Measurements from ENCODE around the gene AGMO. TPM values are rescaled to one million over a fixed set of nuclear protein-coding genes. Genes with fewer than 3 reads are reported as not detected.

AGMO gene
- total and polyA plus RNA-seq, 10 of the 15 experiments (the other 5 are each of a cell fraction or from before 2014, with no cell fraction given), result 0.11 to 0.29 TPM; not detected in 8

DNA sequence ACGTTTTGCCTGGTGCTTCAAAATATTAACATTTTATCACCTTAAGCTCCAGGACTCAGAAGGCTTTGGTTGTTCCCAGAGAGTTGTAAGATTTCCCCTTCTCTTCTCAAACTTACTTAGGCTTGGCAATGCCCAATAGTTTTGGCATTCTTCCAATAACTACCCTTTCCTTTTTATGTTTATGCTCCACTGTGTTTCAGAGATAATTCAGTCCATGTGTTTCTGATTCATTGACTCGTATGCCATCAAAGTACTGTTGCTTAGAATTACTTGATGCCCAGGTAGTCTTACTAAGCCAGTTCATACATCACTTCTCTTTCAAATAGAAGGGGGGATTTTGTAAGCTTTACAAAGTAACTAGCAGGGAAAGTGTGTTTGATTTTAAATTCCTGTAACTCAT, 66.6 kb downstream of the AGMO start:
- Histone ChIP-seq H4K20me1 (ENCODE audit: control insufficient read depth, insufficient read depth) (no peaks in the 10 kb centered on the region), H3K79me2 (ENCODE audit: control insufficient read depth, insufficient read depth, low read length) (no peaks in the 10 kb centered on the region), H3K4me3 (no peak overlapping the region), H3K36me3 (ENCODE audit: control insufficient read depth in 2 of 2, insufficient read depth in 2 of 2, low read length in 1 of 2) (no peaks in the 10 kb centered on the region), H2AFZ (ENCODE audit: control insufficient read depth, low read depth, low read length) (no peak overlapping the region), H3K9ac (ENCODE audit: control insufficient read depth, insufficient read depth, low read length) (no peak overlapping the region), H3K4me1 (ENCODE audit: control insufficient read depth, insufficient read depth, low read length) (no peaks in the 10 kb centered on the region), H3K9me3 (replicated peaks; ENCODE audit: control insufficient read depth, insufficient read depth, low read length) (no peaks in the 10 kb centered on the region), H3K27me3 (replicated peaks in 1 of 2; ENCODE audit: control insufficient read depth in 2 of 2, insufficient read depth in 2 of 2, low read length in 1 of 2) (no peaks in the 10 kb centered on the region), H3K4me2 (ENCODE audit: control insufficient read depth, insufficient read depth) (no peak overlapping the region), H3K27ac (ENCODE audit: control insufficient read depth, insufficient read depth) (no peak overlapping the region)
- RAD21 ChIA-PET (ENCODE audit: unreplicated experiment), result interaction anchor here (1.3 kb wide), 1 partner anchor 98 kb away, joined by 3 read pairs; no protein-coding TSS in a partner anchor
- SMC1A ChIA-PET (ENCODE audit: uncharacterized antibody, unreplicated experiment), result interaction anchor here (0.7 to 1.2 kb wide), 2 partner anchors 22 to 59 kb away, joined by 3 read pairs; no protein-coding TSS in a partner anchor
- WGBS (ENCODE audit: insufficient coverage, insufficient replicate concordance, low lambda C conversion rate, missing lambda C conversion rate), result 2% methylated on average over 2 of the region's 2 CpGs
- FAIRE-seq (no peak), DNase-seq (ENCODE audit: low read depth, low spot score) (no peak), ATAC-seq (no peak)
- POLR2A ChIA-PET, result no interaction called here
- BruUV-seq (replicated peaks), result no TSS peak
- CTCF ChIA-PET, result interaction anchor here (1.2 kb wide), 1 partner anchor 226 kb away, joined by 3 read pairs; no protein-coding TSS in a partner anchor
- TF ChIP-seq E4F1 (IDR thresholded peaks at IDR 0.05; ENCODE audit: borderline replicate concordance, partially characterized antibody), result no peak
- TF ChIP-seq FOXM1 (IDR thresholded peaks at IDR 0.05; ENCODE audit: low read depth, low read length), result no peak
- TF ChIP-seq ZNF217 (IDR thresholded peaks at IDR 0.05), result no peak
- no peak for TF ChIP-seq MYB (IDR thresholded peaks at IDR 0.05; ENCODE audit: borderline replicate concordance, low read depth, low read length)
- no peak for TF ChIP-seq SMC3 (IDR thresholded peaks at IDR 0.05; ENCODE audit: borderline replicate concordance, low read length)
- TF ChIP-seq ZNF622 (IDR thresholded peaks at IDR 0.05), result no peak
- no peak for TF ChIP-seq HDAC6 (IDR thresholded peaks at IDR 0.05; ENCODE audit: unreplicated experiment)
- intact Hi-C loops (cut with micrococcal nuclease; ENCODE audit: unreplicated experiment), result no loop called here
- in situ Hi-C loops (cut with MboI), result no loop called here

Data from GM12878 (cell line).